K562 (cell line): Measurements from ENCODE around the gene DAPK1. TPM values are rescaled to one million over a fixed set of nuclear protein-coding genes. Genes with fewer than 3 reads are reported as not detected.

Source experiments
- ERF ChIP-seq: fragments of 450-650 bp; formaldehyde crosslinking; IDR thresholded peaks from 2 replicates; pipeline ENCODE4 v1.4.0; 2020; ENCODE audit warnings: mild to moderate bottlenecking, mixed read lengths
- HES1 ChIP-seq: fragments of 450-650 bp; IDR thresholded peaks from 2 replicates; pipeline ENCODE4 v1.6.1; 2016; ENCODE audit warnings: low read depth, mild to moderate bottlenecking, moderate library complexity
- KDM4B ChIP-seq, 2 experiments: fragments of 450-650 bp in 1 of 2; sonication (generic) in 1 of 2; IDR thresholded peaks; 2 replicates each; pipeline ENCODE4 v1.6.1; 2016 to 2017; ENCODE audit warnings: borderline replicate concordance in 2 of 2, antibody characterized with exemption in 1 of 2, low read depth in 1 of 2, mild to moderate bottlenecking in 1 of 2
- MAFF ChIP-seq: IDR thresholded peaks from 2 replicates; pipeline ENCODE4 v1.6.1; 2012; ENCODE audit warnings: low read length, improper control_type of control experiment
- PURB ChIP-seq: sonication (generic); formaldehyde crosslinking; IDR thresholded peaks from 2 replicates; pipeline ENCODE4 v1.9.0; 2021; ENCODE audit warnings: low read depth, mild to moderate bottlenecking, missing genetic modification reagents
- ZNF445 ChIP-seq: fragments of 250-450 bp; sonication (Bioruptor Pico); IDR thresholded peaks from 2 replicates; pipeline ENCODE4 v1.4.0; 2020; ENCODE audit warnings: low read depth, mild to moderate bottlenecking, moderate library complexity
- polyA plus RNA-seq, 8 experiments: library from polyadenylated mRNA; depleted of rRNA in 4 of 8; stranded (reverse) in 5 of 8; unstranded in 3 of 8; fragments of >200 nt; fragmentation: Nextera tagmentation in 2 of 8; fragmentation: Illumina TruSeq in 1 of 8; extraction: Ambion mirVana in 2 of 8; extraction: Trizol in 1 of 8; gene quantifications; 2 replicates each; pipeline versions ENCODE4 v1.2.1 to v1.2.3, GENCODE V29; 2011 to 2014; ENCODE audit warnings: inconsistent platforms in 1 of 8, missing spikeins in 1 of 8
- total RNA-seq, 7 experiments: library from RNA; depleted of rRNA in 6 of 7; stranded (reverse); fragments of >200 nt in 6 of 7; fragmentation: Illumina TruSeq in 2 of 7; extraction: Trizol in 2 of 7; gene quantifications; 2 replicates each; pipeline versions ENCODE4 v1.2.1 to v1.2.3, GENCODE V29; 2011 to 2021; ENCODE audit warnings: low replicate concordance in 1 of 7
- TF ChIP-seq, protein P1 (sequence below), 2 experiments: fragments of 450-650 bp in 1 of 2; sonication (generic) in 1 of 2; formaldehyde crosslinking in 1 of 2; IDR thresholded peaks in 1 of 2; conservative IDR thresholded peaks in 1 of 2; 2 replicates each; pipeline versions ENCODE4 v1.6.1 to v1.8.1; 2016 to 2023; ENCODE audit warnings: mild to moderate bottlenecking in 2 of 2, moderate library complexity in 2 of 2, inconsistent platforms in 1 of 2, missing genetic modification reagents in 1 of 2
- TF ChIP-seq, protein P2 (sequence below): sonication (generic); formaldehyde crosslinking; IDR thresholded peaks from 2 replicates; pipeline ENCODE4 v1.9.0; 2022; ENCODE audit warnings: mild to moderate bottlenecking, missing genetic modification reagents

Gene DAPK1
- total and polyA plus RNA-seq, 9 of the 15 experiments (the other 6 are each of a cell fraction or from before 2014, with no cell fraction given) = 1.7 to 26.4 (median 15.8) TPM

- TF ChIP-seq KDM4B (IDR thresholded peaks at IDR 0.05; ENCODE audit: borderline replicate concordance in 2 of 2, low read depth in 1 of 2) (no peak), ERF (no peak), ZNF445 (CRISPR knock-in tag) (no peak), HES1 (no peak), MAFF (no peak), PURB (no peak)
- TF ChIP-seq, protein P1, sequence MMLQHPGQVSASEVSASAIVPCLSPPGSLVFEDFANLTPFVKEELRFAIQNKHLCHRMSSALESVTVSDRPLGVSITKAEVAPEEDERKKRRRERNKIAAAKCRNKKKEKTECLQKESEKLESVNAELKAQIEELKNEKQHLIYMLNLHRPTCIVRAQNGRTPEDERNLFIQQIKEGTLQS (IDR thresholded peaks at IDR 0.05) = peak; percentile 42; the same call in 1 of the 2 replicates
- TF ChIP-seq, protein P1 (CRISPR knock-in tag; conservative IDR thresholded peaks at IDR 0.05) = no peak
- TF ChIP-seq, protein P2, sequence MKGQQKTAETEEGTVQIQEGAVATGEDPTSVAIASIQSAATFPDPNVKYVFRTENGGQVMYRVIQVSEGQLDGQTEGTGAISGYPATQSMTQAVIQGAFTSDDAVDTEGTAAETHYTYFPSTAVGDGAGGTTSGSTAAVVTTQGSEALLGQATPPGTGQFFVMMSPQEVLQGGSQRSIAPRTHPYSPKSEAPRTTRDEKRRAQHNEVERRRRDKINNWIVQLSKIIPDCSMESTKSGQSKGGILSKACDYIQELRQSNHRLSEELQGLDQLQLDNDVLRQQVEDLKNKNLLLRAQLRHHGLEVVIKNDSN (CRISPR knock-in tag) = no peak
These were observed 184.4 kb downstream of the DAPK1 start (continued) for GRCh38 chr9:87682085-87682484.
